Measurements from ENCODE around the gene TEAD4. TPM values are rescaled to one million over a fixed set of nuclear protein-coding genes. Genes with fewer than 3 reads are reported as not detected.

The TEAD4 gene
- total RNA-seq, 1 experiment from 2014 or later: 43.2 TPM

GRCh38 chr12:3069714-3070113, 110.5 kb downstream of the TEAD4 start (continued):
- no peak for TF ChIP-seq CTCF (IDR thresholded peaks at IDR 0.05 in 2 of 3, conservative IDR thresholded peaks at IDR 0.05 in 1 of 3; ENCODE audit: borderline replicate concordance in 1 of 3, insufficient read depth in 1 of 3, low read depth in 2 of 3, low read length in 2 of 3)
- TF ChIP-seq JUND (IDR thresholded peaks at IDR 0.05): no peak
- TF ChIP-seq CEBPB (IDR thresholded peaks at IDR 0.05; ENCODE audit: low read depth): no peak

GRCh38 chr12:3071107-3071506, 111.9 kb downstream of the TEAD4 start:
- Histone ChIP-seq H3K9ac (ENCODE audit: low read length) (no peak overlapping the region), H3K4me1 (ENCODE audit: control insufficient read depth in 1 of 2, insufficient read depth in 2 of 2, low read length in 2 of 2) (peaks cover 5 to 10% of the 10 kb centered on the region in 2 experiments; a peak in 2 of 4 replicates), H3K36me3 (ENCODE audit: control insufficient read depth in 1 of 2, insufficient read depth in 2 of 2, low read length in 2 of 2) (no peaks in the 10 kb centered on the region), H4K20me1 (ENCODE audit: insufficient read depth) (no peaks in the 10 kb centered on the region), H3K4me2 (ENCODE audit: low read length) (no peak overlapping the region), H3K27ac (ENCODE audit: low read depth, low read length) (no peak overlapping the region), H3K79me2 (ENCODE audit: insufficient read depth, low read length) (no peaks in the 10 kb centered on the region), H2AFZ (ENCODE audit: low read depth, low read length, poor library complexity, severe bottlenecking) (no peak overlapping the region), H3K9me3 (ENCODE audit: control insufficient read depth in 1 of 2, insufficient read depth in 1 of 2, low read depth in 1 of 2, low read length in 2 of 2) (no peaks in the 10 kb centered on the region), H3K9me2 (ENCODE audit: insufficient read depth) (no peaks in the 10 kb centered on the region), H3K27me3 (ENCODE audit: insufficient read depth, low read length) (no peaks in the 10 kb centered on the region; the same call in 1 of the 2 replicates), H3K4me3 (replicated peaks in 1 of 2; ENCODE audit: low read depth in 1 of 2, low read length in 2 of 2) (no peak overlapping the region)
- ATAC-seq (no peak), DNase-seq (ENCODE audit: low read depth, low spot score) (no peak)
- BruUV-seq (replicated peaks): no TSS peak
- ChIA-PET RAD21 (ENCODE audit: low non-redundant PET in 1 of 2, low total read pairs in 2 of 2, uncharacterized antibody in 2 of 2, unreplicated experiment in 2 of 2) (no interaction called here), CTCF (no interaction called here), POLR2A (no interaction called here)
- TF ChIP-seq ZFX (IDR thresholded peaks at IDR 0.05) (no peak), CBX3 (IDR thresholded peaks at IDR 0.05; ENCODE audit: low read depth) (no peak), ZNF274 (IDR thresholded peaks at IDR 0.05; ENCODE audit: low read depth, low read length) (no peak), SRF (IDR thresholded peaks at IDR 0.05; ENCODE audit: low read depth) (no peak), REST (IDR thresholded peaks at IDR 0.05; ENCODE audit: low read depth) (no peak), EGR1 (IDR thresholded peaks at IDR 0.05; ENCODE audit: low read depth) (no peak)
- intact Hi-C loops (cut with micrococcal nuclease): loop anchor here (5.0 kb wide), 1 partner anchor 371 kb away; no protein-coding TSS in a partner anchor
